Kidney tubule cell (primary cell): ENCODE results near the gene EGFR.

Experiments used
- DNase-seq: peaks from one replicate; pipeline ENCODE4 v3.0.0-alpha.2; 2018; ENCODE audit warnings: low spot score

The EGFR gene

GRCh38 chr7:55081472-55082227 lies 62.8 kb downstream of the EGFR start:
- DNase-seq: no peak

DNA sequence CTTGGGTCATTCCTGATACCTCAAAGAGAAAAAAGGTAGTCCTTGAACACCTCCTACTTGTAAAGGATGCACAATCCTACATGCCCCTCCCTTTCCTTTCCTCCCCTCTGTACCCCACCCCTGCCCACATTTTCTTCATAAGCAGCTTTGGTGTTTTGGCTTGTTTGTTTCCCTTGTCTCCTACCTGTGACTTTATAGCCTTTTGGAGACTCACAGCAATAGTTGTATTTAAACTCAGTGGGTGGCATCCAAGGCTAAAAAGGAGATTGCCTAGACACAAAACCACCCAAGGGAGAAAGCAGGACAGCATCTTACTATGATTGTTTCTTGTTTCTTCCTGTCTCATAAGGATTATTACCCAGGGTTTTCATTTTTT lies 63.4 kb downstream of the EGFR start:
- no peak for DNase-seq

DNA sequence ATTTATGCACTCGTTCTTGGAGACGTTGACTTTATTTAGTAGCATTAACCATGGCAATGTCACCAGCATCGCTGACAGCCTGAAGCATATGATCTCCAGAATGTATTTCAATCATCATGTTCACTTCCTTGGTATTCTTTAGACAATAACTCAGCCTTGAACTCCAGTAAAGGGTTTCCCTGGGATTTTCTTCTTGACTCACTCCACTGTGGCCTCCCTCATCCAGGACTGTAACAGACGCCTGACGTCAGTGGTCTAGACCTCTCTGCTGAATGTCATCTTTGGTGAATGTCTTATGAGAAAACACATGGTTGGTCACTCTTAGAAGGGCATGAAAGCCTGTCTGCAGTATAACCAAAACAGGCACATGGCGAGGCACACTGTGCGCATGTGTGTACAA lies 64.4 kb downstream of the EGFR start:
- DNase-seq: no peak

DNA sequence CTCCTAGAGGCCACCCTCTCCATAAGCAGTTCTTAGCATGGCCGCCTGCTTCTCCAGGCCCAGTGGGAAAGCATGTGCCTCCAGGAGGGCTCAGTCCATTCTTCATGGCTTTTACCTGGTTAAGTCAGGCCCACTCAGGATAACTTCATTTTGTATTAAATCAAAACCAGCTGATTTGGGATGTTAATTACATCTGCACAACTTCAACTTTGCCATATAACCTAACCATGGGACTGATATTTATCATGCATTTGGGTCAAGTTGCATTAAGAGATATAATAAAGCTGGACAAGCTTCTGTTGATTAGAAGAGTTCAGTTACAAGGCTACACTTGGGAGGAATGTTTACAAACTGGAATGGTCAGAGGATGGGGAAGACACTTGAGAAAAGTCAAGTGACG lies 65.5 kb downstream of the EGFR start:
- no peak for DNase-seq

DNA sequence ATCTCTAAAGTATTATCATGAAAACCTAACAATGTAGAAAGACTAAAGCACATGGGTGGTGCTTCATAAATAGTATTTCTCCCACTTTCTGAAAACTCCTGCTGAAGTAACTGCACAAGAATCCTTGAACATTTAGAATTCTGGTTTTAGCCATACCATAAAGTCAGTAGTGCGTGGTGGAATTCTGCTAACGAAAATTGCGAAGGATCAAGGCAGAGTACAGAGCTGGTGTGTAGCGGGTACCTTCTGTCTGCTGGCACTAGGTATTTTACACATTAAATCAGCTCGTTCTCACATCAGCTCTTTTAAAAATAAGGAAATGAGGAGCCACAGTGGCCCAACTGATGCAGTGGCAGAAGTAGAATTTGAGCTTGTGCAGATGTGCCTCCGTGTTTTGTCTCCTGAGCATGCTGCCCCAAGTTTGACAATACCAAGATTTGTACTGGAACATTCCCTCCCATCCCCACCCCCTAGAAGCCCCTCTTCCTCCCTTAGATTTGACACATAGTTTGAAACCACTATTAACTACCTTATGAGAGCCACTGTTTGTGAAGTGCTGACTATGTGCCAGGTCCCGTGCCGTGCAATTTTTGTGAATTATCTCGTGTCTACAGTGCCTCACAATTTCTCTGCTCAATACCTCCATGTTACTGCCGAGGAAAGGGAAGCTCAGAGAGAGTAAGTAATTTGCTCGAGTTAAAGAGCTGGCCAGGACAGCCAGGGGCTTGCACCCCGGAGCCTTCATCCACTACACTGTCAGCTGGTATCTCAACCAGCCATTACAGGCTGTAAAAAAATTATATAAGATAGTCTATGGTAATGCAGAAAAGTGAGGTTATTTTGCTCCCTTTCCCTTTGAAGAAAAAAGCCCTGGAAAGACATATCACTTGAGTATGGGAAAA lies 66.9 kb downstream of the EGFR start:
- peak; percentile 56 for DNase-seq

- peak; percentile 89 for DNase-seq
Observed at GRCh38 chr7:55086413-55087201, 67.8 kb downstream of the EGFR start.

- DNase-seq: peak; percentile 88
Observed at GRCh38 chr7:55087521-55087961, 68.7 kb downstream of the EGFR start.

- DNase-seq: no peak
Observed at GRCh38 chr7:55088107-55088506, 69.3 kb downstream of the EGFR start.

GRCh38 chr7:55088620-55089019 lies 69.8 kb downstream of the EGFR start:
- DNase-seq: no peak

GRCh38 chr7:55092186-55092974 lies 73.6 kb downstream of the EGFR start:
- peak; percentile 44 for DNase-seq

GRCh38 chr7:55092975-55093373 lies 74.2 kb downstream of the EGFR start:
- DNase-seq: no peak

DNA sequence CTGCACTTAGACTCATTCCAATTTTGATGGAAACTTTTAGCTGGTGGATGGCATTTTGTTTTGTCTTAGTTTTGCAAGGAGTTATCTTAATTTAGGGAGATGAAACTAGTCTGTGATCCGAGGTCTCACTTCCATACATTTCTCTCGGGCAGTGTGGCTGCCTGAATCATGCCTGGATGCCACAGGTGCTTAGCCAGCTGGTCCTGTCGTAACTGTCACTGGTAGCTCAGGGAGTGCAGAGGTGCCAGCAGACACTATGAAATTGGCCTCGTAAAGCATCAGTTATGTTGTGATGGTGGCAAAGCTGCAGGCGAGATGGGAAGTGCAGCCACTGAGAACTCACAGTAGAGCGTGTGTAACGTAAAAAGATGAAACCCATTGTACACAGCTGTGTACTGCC lies 74.9 kb downstream of the EGFR start:
- no peak for DNase-seq

DNA sequence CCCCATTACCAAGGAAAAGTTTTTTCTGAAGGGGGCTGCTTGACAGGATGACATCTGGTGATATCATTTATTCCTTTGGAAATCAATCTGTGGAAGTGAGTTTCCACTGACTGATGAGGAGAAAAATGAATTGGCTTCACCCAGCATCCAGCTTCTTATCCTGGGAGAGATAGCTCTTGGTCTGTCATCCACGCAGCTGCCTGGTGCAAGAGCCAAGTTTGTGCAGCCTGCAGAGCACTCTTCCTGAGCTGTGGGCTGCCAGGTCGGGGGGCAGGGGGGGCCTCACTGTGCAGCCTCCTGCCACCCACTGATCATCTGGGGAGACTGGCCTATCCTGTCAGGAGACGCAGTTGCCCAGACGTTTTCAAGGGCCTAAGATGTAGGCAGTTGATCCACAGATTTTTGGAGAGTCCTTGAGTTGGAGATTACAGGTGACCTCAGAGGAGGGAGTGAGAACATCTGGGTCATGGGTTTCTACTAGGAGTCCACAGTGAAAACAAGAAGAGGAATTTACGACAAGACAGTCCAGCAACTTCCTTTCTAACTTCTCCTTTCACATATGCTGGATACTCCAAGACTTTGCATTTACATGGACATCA lies 75.4 kb downstream of the EGFR start:
- DNase-seq: no peak

DNA sequence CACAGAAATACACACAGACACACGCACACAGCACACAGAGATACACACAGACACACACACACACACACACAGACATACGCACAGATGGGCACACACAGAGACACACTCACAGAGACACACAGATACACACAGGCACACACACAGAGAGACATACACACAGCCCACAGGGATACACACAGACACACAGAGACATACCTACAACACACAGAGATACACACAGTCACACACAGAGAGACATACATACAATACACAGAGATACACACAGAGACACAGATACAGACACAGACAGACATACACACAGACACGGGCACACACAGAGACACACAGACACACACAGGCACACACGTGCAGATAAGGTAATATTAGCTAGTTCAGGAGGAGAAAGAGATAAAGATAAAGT lies 76.9 kb downstream of the EGFR start:
- DNase-seq: no peak

GRCh38 chr7:55096323-55096722 lies 77.5 kb downstream of the EGFR start:
- no peak for DNase-seq

- no peak for DNase-seq
Observed at GRCh38 chr7:55097100-55097499, 78.3 kb downstream of the EGFR start.

DNA sequence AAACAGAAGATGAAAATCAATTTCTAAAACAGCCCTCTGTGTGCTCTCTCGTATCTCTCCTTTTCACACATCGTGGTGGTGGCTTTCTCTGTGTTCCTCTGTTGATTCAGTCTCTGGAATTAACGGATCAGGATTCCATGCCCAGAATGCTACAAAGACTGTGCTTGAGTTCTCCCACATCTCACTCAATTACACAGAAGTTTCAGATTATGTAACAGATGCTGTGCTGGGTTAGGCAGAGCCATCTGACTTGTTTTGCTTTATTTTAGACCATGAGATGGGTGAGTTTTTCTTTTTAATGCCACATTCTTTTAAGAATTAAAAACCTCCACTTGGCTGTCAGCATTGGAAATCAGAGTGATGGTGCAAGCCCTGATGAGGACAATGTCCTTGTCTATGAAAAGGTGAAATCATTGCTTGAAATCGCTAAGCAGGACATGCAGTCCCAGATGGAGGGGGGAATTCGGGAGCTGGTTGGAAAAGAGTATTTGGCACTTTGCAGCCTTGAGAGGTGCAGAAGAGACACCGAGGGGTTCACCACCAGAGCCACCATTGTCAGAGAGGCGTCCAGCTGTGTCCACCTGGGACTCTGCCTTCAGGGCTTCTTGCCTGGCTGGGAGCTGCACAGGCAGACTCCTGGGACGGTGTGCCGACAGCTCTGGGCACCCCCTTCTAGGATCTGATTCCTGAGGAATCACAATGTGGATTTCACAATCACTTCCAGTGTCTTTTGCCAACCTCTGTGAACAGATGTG lies 80.4 kb downstream of the EGFR start:
- DNase-seq: no peak

DNA sequence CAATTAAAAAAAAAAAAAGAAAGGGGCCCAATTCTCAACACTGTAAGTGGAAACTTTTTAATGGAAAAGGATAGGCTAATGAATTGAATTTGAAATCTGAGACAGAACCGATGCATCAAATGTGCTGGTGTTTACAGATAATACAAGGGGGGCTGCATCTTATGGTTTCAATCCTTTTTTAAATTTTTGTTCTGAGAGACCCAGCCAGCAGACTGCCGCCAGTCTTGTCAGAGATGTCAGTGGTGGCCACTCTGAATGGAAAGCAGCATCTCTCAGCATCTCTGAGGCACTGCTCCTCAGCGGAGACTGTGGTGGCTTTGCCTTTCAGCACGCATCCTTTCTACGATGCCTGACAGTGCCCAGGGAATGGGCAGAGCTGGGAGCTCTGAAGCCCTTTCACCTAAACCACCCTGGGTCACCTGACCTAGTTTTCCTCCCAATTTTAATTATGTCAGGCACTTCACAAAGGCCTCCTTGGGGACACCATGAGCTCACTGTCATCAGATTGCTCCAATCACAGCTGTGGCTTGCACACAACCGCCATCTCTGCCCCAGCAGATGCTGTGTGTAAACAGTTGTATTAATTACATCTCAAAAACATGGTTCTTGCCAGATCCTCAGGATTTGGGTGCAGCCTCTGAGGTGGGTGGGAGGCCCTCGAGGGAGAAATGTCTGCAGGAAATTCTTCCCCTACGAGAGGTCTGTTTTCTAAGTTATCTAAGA lies 81.2 kb downstream of the EGFR start:
- DNase-seq: no peak

DNA sequence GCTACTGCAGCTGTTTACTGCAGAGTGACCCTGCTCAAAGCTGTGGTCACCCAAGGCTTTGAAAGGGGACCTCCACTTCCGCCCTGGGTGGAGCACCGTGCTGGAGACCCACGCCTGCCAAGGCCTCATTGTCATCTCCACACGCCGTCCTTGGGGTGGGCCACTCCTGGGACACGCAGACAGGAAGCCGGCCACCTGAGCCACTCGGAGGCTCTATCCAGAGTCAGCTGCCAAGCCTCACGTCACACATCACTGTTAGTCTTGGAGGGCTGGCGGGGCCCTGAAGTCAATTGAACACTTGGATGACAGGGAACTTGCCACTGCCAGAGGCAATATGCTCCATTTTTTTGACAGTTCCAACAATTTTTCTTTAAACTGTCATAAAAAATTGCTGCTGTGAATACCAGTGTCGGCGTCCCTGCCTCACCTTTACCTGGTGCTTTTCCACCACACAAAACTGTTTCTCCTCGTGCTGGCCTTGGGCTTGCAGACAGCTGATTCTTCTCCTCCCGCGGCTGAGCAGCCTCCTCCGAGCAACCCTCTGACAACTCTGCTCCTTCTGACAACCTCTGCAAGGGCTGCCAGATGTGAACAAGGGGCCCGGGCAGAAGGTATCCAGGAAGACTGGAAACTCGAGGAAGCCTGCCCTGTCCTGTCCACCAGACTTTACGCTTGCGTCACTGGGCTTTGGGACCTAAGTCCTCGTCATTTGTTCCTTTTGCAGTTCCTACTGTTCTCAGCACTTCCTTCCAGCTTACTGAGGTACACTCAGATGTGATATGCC lies 81.9 kb downstream of the EGFR start:
- no peak for DNase-seq
